NCI-H187 (cell line): Measurements from ENCODE around the gene PDK4.
"Not testable (repeated sequence)": the region's sequence is repeated elsewhere in the genome, so short reads cannot be mapped to it uniquely, and the experiment has no call there.

Experiments used
- DNase-seq, 2 experiments: peaks; one replicate each; lab custom pipeline; 2025; lab: John Stamatoyannopoulos, UW

The PDK4 gene

GRCh38 chr7:95569720-95570119 is 26.6 kb downstream of the PDK4 start:
- DNase-seq: no peak

- DNase-seq: no peak
These were observed 35.6 kb downstream of the PDK4 start for GRCh38 chr7:95560674-95561073.

- DNase-seq: no peak
These were observed 37.5 kb downstream of the PDK4 start for GRCh38 chr7:95558864-95559263.

GRCh38 chr7:95556777-95557176 is 39.5 kb downstream of the PDK4 start:
- DNase-seq: no peak

GRCh38 chr7:95553939-95554338 is 42.4 kb downstream of the PDK4 start:
- DNase-seq: no peak

DNA sequence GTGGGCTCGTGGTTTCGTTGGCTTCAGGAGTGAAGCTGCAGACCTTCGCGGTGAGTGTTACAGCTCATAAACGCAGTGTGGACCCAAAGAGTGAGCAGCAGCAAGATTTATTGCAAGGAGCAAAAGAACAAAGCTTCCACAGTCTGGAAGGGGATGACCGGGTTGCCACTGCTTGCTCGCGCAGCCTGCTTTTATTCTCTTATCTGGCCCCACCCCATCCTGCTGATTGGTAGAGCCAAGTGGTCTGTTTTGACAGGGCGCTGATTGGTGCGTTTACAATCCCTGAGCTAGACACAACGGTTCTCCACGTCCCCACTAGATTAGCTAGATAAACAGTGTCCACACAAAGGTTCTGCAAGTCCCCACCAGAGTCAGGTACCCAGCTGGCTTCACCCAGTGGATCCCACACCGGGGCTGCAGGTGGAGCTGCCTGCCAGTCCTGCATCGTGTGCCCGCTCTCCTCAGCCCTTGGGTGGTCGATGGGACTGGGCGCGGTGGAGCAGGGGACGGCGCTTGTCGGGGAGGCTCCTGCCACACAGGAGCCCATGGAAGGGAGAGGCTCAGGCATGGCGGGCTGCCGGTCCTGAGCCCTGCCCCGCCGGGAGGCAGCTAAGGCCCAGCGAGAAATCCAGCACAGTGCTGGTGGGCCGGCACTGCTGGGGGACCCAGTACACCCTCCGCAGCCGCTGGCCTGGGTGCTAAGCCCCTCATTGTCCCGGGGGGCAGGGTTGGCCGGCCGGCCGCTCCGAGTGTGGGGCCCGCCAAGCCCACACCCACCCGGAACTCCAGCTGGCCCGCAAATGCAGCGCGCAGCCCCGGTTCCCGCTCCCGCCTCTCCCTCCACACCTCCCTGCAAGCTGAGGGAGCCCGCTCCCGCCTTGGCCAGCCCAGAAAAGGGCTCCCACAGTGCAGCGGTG is 44.0 kb downstream of the PDK4 start:
- not testable (repeated sequence) for DNase-seq

- DNase-seq: no peak
These were observed 45.8 kb downstream of the PDK4 start for GRCh38 chr7:95550546-95550945.

DNA sequence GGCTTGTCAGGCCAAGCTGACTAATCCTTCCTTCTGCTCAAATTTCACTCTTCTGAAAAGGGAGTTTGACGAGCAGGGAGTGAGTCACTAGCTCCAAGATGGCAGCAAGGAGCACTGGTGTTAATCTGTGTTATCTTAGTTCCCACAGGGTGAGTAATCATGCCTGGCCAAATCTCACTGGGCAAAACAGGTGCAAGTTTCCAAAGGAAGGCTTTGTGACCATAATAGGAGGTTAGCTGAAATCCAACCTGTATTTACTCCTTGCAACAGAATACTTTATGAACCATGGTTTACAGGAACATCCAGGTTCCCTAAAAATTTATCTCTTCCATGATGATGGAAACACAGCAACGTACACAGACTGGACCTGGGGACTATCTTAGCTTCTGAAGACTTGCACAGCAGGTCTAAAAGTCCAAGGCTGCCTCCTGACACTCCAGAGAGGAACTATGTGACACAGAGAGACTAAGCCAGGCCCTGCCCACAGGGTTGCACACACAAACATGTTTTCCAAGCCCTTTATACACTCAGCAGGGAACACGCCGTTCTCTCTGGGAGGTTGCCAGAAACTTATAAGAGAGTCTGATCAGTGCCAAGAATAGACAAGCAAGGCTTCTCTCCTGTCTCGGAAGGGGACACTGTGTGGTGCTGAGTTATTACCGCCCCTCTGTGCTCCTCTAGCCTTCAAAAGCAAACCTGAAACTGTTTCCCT is 46.3 kb downstream of the PDK4 start:
- DNase-seq: no peak

DNA sequence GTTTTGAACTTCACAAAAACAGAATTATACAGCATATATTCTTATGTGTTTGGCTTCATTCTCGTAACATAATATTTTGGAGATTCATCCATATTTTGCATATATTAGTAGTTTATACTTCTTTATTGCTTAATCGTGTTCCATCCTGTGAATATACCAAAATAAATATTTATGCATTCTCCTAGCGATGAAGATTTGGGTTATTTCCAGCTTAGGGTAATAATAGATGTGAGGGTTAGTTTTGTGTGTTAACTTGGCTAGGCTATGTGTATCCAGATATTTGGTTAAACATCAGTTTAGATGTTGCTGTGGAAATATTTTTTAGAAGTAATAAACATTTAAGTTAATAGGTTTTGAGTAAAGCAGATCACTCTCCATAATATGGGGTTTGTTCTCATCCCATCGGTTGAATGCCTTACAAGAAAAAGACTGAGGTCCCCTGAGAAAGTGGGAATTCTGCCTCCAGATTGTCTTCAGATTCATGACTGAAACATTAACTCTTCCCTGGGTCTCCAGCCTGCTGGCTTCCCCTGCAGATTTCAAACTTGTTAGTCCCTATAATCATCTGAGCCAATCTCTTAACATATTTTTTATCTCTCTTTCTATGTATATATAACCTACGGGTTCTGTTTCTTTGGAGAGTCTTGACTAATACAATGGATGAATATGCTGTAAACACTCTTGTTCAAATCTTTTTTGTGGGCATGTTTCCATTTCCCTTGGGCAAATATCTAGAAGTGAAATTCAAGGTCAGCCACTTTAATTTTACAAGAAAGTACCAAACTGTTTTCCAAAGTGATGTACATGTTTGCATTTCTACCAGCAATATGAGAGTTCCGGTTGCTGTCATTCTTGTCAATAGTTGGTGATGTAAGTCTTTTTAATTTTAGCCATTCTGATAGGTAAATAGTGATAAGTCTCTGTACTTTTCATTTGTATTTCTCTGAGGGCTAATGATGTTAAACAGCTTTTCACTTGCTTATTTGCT is 48.7 kb downstream of the PDK4 start:
- DNase-seq: no peak

DNA sequence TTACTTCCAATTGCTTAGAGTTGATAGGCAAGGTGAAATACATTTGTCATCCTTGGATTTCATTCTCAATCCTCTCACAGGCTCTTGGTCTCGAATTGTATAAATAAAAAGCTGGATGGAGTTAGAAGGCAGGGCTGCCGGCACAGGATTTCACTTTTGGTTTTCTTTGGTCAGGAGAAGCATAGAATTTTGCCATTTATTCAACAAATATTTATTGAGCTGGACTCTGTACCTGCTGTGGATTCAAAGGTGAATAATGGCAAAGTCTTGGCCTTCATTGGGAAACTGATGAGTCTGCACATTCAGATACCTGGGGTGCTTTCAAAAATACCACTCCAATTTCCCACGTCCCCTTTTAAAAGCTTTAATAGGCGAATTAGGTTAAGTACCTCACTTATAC is 49.7 kb downstream of the PDK4 start:
- no peak for DNase-seq

DNA sequence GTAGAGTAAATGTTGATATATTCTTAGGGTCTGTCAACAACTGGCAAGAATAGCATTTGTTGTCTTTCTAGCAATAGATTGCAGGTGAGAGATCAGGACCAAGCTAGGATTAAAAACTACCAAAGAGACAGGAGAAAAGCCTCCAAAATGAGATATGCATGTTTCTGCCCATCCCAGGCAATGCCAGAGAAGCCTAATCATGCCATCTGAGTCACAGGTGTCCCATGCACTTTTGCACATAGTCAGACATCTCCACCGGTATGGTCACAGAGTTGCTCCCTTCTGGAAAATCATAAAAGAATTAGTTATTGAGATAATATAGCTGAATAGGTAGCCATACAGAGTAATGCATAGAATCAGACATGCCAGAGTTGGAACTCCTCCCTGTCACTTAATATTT is 50.6 kb downstream of the PDK4 start:
- DNase-seq: no peak

GRCh38 chr7:95545007-95545615 is 51.2 kb downstream of the PDK4 start:
- DNase-seq: no peak

GRCh38 chr7:95544171-95544570 is 52.1 kb downstream of the PDK4 start:
- no peak for DNase-seq

- DNase-seq: no peak
These were observed 53.0 kb downstream of the PDK4 start for GRCh38 chr7:95543312-95543711.

DNA sequence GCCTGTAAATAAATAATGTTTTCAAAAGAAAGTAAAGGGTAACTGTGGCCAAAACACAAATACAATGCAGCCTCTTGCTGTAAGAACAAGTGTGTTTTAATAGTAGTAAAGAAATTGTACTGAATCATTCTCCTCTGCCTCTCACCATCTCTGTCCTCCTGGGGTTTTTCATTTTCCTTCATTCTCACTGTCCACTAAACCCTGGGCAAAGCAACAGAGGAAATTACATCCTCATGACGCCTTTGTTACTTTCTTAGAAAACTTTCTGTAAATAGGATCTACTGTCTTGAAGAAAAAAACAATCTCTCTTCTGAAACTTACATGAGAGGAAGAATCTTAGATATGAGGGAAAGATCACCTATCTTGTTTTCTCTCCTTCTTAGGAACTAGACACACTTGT is 56.0 kb downstream of the PDK4 start:
- no peak for DNase-seq

DNA sequence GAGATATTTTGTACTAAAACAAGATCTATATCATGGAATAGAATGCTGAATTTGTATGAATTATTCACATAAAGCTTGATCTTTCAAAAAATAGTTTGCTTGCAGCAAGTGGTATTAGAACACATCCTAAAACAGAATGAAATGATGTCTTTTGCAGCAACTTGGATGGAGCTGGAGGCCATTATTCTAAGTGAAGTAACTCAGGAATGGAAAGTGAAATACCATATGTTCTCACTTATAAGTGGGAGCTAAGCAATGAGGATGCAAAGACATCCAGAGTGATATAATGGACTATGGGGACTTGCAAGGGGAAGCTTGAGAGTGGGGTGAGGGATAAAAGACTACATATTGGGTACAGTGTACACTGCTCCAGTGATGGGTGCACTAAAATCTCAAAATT is 56.9 kb downstream of the PDK4 start:
- no peak for DNase-seq

GRCh38 chr7:95537468-95537867 is 58.8 kb downstream of the PDK4 start:
- no peak for DNase-seq

- no peak for DNase-seq
These were observed 59.5 kb downstream of the PDK4 start for GRCh38 chr7:95536656-95537311.

DNA sequence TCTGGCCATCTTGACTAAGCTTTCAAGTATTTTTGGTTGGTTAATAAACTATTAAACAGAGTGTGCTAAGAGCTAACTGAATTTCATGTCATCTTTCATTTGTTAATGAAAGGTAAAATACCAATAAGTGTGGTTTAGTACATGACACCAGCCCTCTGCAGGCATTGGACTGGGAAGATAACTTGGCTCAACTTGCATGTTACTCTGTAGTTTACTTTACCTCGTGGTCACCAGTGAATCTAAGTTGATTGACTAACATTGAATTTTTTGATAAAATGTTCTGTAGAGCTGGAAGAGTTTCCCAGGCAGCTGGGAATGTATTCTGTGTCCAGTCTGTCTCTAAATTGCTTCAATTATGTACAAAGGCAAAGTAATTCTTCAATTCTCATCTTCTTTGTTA is 60.7 kb downstream of the PDK4 start:
- DNase-seq: no peak

GRCh38 chr7:95534796-95535195 is 61.5 kb downstream of the PDK4 start:
- peak; percentile 69 to 87 for DNase-seq
